ENCODE measurements around the gene PRKAA1. TPM values are rescaled to one million over a fixed set of nuclear protein-coding genes. Genes with fewer than 3 reads are reported as not detected.
"Not testable (repeated sequence)": the region's sequence is repeated elsewhere in the genome, so short reads cannot be mapped to it uniquely, and the experiment has no call there.

The PRKAA1 gene
- total RNA-seq, 1 donor, result 152 TPM

DNA sequence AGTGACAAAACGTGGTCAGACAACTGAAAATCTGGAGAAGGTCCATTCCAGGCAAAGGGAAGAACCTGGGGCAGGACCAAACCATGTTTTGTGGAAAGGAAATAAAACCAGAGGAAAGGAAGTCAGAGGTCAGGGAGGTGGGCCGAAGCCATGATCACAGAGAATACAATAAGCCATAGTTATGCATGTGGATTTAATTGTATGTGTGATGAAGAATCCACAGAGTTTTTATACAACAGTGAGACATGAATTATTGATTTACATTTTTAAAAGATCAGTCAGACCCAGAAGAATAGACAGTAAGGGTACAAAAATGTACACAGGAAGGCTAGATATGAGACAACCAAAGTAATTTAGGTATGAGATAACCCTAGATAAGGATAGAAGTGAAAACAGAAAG, 63.2 kb downstream of the PRKAA1 start:
- H3K4me1 ChIP-seq (ENCODE audit: insufficient read depth, low read length), result peaks cover 3% of the 10 kb centered on the region
- H3K9me3 ChIP-seq (ENCODE audit: low read depth, low read length), result no peaks in the 10 kb centered on the region
- H3K4me3 ChIP-seq (ENCODE audit: low read length), result no peak overlapping the region
- H3K27me3 ChIP-seq (ENCODE audit: insufficient read depth, low read length), result no peaks in the 10 kb centered on the region

DNA sequence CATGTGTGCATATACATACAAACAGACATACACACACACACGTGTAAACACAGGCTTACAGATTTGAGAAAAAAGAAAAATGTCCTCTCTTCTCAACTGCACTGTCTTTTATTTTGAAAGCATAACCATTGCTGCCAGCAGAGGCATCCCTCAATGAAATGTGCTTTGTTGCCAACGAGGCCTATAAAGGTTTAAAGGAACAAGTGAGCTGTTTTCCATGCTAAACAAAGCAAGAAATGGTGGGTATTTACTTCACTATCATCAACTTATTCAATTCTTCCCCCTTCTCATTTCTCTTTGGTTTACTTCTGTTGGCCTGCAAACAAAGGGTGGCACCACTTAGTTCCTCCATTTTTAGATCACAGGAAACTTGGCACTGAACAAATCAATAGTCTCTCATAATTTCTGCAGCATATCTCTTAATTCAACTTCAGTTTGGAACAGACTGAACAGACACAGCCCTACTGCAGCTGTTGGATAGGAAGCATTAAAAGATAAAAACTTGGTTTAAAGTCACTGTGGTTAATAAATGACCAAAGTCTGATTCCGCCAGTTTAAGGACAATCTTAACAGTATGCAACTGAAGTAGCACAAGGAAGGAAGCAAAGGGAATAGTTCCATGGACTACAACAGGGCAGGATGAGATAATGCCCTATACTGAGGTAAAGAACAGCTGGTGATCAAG, 64.2 kb downstream of the PRKAA1 start:
- H3K9me3 ChIP-seq (ENCODE audit: low read depth, low read length), result no peaks in the 10 kb centered on the region
- H3K4me1 ChIP-seq (ENCODE audit: insufficient read depth, low read length), result peaks cover 3% of the 10 kb centered on the region
- H3K27me3 ChIP-seq (ENCODE audit: insufficient read depth, low read length), result no peaks in the 10 kb centered on the region
- H3K4me3 ChIP-seq (ENCODE audit: low read length), result no peak overlapping the region

DNA sequence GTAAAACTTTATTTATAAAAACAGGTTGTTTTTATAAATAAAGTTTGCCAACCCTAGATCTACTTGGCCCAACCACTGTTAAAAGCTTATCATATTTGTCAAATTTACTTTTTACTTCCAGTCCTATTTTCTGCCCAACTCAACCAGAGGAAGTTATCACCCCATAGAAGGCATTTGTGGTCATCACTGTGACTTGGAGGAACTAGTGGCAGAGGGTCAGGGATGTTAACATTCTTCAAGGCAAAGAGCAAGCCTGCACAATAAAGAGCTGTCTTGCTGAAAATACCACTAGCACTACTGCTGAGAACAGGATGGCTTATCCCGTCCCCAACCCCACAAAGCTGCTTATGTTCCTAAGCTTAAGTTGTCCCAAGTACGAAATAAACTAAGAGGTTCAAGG, 64.7 kb downstream of the PRKAA1 start:
- Histone ChIP-seq H3K27me3 (ENCODE audit: insufficient read depth, low read length) (no peaks in the 10 kb centered on the region), H3K4me3 (ENCODE audit: low read length) (no peak overlapping the region), H3K9me3 (ENCODE audit: low read depth, low read length) (no peaks in the 10 kb centered on the region), H3K4me1 (ENCODE audit: insufficient read depth, low read length) (peaks cover 3% of the 10 kb centered on the region)

DNA sequence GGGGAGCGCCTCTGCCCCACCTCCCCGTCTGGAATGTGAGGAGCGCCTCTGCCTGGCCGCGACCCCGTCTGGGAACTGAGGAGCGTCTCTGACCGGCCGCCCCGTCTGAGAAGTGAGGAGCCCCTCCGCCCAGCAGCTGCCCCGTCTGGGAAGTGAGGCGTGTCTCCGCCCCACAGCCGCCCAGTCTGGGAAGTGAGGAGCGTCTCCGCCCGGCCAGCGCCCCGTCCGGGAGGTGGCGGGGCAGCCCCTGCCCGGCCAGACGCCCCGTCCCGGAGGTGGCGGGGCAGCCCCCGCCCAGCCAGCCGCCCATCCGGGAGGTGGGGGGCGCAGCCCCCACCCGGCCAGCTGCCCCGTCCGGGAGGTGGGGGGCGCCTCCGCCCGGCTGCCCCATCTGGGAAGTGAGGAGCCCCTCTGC, 75.7 kb downstream of the PRKAA1 start:
- H3K4me1 ChIP-seq (ENCODE audit: insufficient read depth, low read length); H3K27me3 ChIP-seq (ENCODE audit: insufficient read depth, low read length); H3K9me3 ChIP-seq (ENCODE audit: low read depth, low read length); H3K4me3 ChIP-seq (ENCODE audit: low read length): not testable (repeated sequence)

DNA sequence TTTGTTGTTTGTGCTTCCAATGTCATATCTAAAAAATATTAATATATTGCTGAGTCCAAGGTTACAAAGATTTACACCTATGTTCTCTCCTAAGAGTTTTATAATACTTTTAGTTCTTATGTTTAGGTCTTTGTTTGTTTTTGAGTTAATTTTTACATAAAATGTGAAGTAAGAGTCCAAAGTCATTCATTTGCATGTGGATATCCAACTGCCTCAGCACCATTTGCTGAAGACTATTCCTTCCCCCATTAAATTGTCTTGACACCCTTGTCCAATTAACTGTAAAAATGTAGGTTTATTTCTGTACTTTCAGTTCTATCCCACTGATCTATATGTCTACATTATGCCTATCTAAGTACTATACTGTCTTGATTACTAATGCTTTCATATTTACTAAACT, 78.1 kb downstream of the PRKAA1 start:
- Histone ChIP-seq H3K4me1 (ENCODE audit: insufficient read depth, low read length) (no peaks in the 10 kb centered on the region), H3K27me3 (ENCODE audit: insufficient read depth, low read length) (no peaks in the 10 kb centered on the region), H3K4me3 (ENCODE audit: low read length) (no peak overlapping the region), H3K9me3 (ENCODE audit: low read depth, low read length) (no peaks in the 10 kb centered on the region)

DNA sequence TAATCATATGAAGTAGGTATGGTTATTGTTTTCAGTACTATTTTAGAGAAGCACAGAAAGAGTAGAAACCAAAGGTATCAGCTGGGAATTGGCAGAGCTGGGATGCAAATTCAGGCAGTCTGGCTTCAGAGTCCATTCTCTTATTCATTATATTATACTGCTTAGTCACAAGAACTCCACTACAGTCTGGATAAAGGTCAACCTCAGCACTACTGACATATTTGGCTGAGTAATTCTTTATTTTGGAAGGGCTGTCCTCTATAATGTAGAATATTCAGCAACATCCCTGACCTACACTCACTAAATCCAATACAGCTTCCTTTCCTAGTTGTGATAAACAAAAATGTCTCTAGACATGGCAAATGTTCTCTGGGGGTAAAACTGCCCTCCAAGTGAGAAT, 80.9 kb downstream of the PRKAA1 start:
- H3K4me3 ChIP-seq (ENCODE audit: low read length), result no peak overlapping the region
- no peaks in the 10 kb centered on the region for H3K27me3 ChIP-seq (ENCODE audit: insufficient read depth, low read length)
- no peaks in the 10 kb centered on the region for H3K9me3 ChIP-seq (ENCODE audit: low read depth, low read length)
- no peaks in the 10 kb centered on the region for H3K4me1 ChIP-seq (ENCODE audit: insufficient read depth, low read length)

DNA sequence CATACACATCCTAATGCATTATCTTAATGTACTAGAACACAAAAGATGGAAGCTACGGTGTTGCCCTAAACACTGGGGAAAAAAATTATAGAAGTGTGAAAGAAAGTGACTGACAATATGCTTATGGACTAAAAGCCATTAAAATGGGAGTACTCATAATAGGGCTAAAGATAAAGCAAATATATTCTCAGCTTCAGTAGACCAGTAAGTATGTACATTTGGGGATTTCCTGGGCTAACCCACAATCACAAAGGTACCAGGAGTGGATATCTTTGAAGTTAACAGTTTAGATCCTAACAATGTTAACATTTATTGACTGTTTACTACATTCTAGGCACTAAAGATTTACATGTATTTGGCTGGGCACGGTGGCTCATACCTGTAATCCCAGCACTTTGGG, 81.6 kb downstream of the PRKAA1 start:
- no peaks in the 10 kb centered on the region for H3K27me3 ChIP-seq (ENCODE audit: insufficient read depth, low read length)
- H3K4me1 ChIP-seq (ENCODE audit: insufficient read depth, low read length), result no peaks in the 10 kb centered on the region
- H3K9me3 ChIP-seq (ENCODE audit: low read depth, low read length), result no peaks in the 10 kb centered on the region
- no peak overlapping the region for H3K4me3 ChIP-seq (ENCODE audit: low read length)

DNA sequence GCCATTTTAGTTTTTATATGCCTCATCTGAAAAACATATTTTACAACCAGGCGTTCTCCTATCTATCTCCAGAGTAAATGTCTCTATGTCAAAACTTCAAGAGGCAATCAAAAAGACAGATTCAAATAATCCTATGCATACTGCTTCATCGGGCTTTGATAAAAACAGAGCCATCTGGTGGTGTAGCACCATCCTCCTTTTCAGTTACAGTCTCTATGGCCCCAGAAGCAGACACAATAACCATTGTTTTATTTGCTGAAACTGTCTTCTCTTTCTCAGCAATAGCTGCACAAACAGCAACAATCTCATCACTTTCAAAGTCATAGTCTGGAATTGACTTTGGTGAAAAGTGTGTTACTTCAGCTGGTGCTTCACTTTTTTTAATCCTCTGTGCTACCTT, 82.2 kb downstream of the PRKAA1 start:
- H3K4me1 ChIP-seq (ENCODE audit: insufficient read depth, low read length), result no peaks in the 10 kb centered on the region
- H3K4me3 ChIP-seq (ENCODE audit: low read length), result no peak overlapping the region
- no peaks in the 10 kb centered on the region for H3K27me3 ChIP-seq (ENCODE audit: insufficient read depth, low read length)
- no peaks in the 10 kb centered on the region for H3K9me3 ChIP-seq (ENCODE audit: low read depth, low read length)

DNA sequence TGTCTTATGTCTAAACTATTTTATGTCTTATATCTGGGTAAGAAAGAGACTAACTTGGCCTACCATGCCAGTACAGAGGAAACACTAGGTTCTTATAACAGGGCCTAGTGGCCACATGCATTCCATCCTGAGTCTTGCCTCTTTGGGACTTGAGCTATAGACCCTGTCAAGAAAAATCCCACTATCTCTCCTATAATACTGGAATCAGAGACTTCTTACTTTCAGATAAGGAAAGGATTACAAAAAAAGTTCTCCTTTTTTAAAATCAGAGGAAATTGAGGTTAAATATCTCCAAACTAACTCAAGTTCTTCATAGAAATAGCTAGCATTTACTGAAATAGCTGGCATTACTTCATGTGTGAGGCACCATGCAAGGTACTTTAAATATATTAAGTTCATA, 84.2 kb downstream of the PRKAA1 start:
- no peak overlapping the region for H3K4me3 ChIP-seq (ENCODE audit: low read length)

DNA sequence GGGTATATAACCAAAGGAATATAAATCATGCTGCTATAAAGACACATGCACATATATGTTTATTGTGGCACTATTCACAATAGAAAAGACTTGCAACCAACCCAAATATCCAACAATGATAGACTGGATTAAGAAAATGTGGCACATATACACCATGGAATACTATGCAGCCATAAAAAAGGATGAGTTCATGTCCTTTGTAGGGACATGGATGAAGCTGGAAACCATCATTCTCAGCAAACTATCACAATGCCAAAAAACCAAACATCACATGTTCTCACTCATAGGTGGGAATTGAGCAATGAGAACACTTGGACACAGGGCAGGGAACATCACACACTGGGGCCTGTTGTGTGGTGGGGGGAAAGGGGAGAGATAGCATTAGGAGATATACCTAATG, 87.6 kb downstream of the PRKAA1 start:
- not testable (repeated sequence) for H3K9me3 ChIP-seq (ENCODE audit: low read depth, low read length); H3K4me3 ChIP-seq (ENCODE audit: low read length); H3K4me1 ChIP-seq (ENCODE audit: insufficient read depth, low read length); H3K27me3 ChIP-seq (ENCODE audit: insufficient read depth, low read length)

More for the DNA sequence above, 84.2 kb downstream of the PRKAA1 start:
- Histone ChIP-seq H3K4me1 (ENCODE audit: insufficient read depth, low read length) (no peaks in the 10 kb centered on the region), H3K9me3 (ENCODE audit: low read depth, low read length) (no peaks in the 10 kb centered on the region), H3K27me3 (ENCODE audit: insufficient read depth, low read length) (no peaks in the 10 kb centered on the region)

Other genes with a start within 250 kb of the PRKAA1 start
- gene PTGER4, start 118.5 kb downstream of the PRKAA1 start, total RNA-seq, result 441 TPM
- 15.4 TPM for gene TTC33, start 42.4 kb downstream of the PRKAA1 start, total RNA-seq
- gene RPL37, start 36.8 kb upstream of the PRKAA1 start, total RNA-seq, result 790 TPM
- gene CARD6, start 43.0 kb upstream of the PRKAA1 start, total RNA-seq, result 5.4 TPM
- not detected for gene C7, start 111.1 kb upstream of the PRKAA1 start, total RNA-seq